ENCODE data around the gene PLXNA2.

Gene PLXNA2

DNA sequence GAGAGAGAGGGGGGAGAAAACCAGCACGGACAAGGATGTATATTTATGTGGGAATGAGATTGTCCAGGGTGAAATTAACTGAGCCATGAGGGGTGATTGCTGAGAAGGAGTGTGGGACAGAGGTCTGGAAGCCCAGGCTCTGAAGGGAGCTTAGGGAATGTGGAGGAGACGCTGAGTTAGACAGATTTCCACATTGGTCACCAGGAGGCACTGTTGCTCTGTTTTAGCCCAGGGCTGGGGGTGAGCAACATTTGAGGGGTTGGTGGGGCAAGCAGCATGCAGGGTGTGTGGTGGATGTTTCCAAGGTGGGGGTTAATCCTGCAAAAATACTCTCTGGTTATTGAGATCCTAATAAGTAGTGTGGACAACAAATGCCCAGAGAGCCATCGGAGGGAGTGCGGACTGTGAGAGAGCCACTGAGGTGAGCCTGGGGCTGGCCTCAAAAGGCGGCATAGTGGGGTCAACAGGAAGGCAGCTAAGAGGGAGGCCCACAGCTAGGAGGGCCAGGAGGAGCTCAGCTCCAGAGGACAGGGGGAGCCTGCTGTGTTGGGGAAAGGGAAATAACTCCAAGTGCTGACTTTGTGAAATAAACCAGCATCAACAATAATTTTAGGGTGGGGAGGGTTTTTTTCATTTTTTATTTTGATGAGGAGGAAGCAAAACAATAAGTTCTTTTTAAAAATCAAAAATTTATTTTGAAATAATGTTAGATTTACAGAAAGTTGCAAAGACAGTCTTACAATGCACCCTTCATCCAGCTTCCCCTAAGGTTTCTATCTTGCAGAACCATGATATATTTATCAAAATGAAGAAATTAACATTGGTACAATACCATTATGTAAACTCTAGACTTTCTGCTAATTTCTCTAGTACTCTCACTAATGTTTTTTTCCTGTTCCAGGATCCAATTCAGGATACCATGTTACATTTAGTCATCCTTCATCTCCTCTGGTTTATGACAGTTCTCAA lies 250.4 kb downstream of the PLXNA2 start:
- DNase-seq (ENCODE audit: low read depth in 2 of 2) = no peak

DNA sequence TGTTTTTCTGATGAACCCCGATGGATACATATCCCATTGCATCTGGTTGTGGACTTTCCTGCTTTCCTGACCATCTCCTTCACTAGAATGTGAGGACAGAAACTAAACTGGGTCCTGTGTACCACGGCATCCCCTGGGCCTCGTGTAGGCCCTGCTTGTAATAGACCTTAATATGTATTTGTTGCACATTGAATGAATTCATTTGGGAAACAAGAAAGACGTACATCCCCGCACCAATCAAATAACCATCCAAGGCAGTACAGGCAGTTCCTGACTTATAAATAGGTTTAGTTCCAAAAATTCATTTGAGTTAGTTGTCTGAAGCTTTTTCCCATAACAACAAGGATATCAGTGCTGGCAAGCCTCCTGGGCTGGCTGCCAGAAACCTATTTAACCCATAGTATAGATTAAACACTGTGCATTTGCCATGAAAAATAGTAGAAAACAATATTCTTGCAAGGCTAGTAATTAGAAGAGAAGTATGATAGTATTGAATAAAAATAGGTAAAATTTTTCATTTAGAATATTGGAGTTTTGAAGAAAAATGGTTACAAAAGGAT lies 251.4 kb downstream of the PLXNA2 start:
- no peak for DNase-seq (ENCODE audit: low read depth in 2 of 2)

DNA sequence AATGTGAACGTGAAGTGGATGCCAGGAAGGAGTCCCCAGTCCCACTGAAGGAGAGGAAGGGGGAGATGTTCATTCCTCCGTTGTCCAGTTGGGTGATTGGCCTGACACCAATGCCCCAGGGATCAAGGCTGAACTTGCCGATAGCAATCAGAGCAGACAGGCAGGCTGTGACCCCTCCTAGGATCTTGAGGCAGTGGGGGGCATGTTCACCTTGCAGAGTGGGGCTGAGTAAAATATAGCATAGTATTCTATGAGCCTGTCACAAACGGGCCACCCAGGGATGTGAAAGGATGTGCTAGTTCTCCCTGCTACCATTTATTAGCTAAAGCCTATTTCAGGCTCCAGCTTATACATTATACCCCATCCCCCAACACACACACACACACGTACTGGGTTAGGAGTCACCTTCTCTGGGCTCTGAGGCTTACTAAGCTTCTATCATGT lies 252.6 kb downstream of the PLXNA2 start:
- DNase-seq (ENCODE audit: low read depth in 2 of 2) = no peak

DNA sequence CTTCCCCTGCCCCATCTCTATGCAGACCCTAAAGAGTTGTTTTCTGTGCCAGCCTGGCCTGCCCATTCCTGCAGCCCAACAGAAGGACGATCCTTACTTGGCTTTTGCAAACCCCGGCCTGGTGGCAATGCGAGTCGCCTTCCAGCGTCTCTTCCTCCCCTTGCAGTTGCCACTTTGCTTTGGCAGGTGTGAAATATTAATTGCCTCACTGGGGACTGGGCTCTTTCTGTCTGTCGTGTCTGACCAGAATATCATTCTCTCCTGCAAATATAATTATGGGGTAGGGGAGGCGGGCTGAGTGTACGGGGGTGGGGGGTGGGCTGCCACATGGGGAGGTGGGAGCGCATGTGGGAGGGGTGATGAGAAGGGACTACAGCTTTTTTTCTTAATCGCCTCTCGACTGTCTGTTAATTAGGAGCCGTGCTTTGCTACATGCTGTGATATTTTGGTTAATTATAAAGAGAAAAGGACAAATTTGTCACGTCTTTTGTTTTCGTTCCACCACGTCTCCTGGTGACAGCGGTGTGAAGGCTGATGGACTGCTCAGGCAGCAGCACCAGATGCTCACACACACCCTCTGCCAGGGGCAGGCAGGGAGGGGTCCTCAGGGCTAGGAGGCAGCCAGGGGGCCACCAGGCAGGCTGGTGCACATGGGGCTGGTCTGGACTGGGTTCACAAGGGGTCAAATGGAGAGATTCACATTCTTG lies 253.2 kb downstream of the PLXNA2 start:
- no peak for DNase-seq (ENCODE audit: low read depth in 2 of 2)

DNA sequence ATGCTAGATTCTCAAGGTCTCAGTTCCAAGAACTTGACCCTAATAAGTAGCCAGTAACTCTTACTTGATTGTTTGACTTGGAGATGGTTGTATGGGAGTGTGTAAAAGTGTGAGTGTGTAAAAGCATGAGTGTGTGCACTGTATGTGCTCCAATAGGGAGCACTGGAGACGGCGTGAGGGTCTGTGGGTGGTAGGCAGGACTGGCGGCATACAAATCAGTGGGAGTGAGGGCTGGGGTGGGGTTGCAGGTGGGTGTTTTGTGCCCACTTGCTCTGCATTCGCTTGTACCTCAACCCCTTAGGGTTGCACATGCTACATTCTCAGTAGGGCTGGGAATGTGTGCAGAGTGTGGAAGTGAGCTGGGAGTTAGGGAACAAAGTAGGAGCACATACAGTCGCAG lies 253.7 kb downstream of the PLXNA2 start:
- DNase-seq (ENCODE audit: low read depth in 2 of 2) = no peak

DNA sequence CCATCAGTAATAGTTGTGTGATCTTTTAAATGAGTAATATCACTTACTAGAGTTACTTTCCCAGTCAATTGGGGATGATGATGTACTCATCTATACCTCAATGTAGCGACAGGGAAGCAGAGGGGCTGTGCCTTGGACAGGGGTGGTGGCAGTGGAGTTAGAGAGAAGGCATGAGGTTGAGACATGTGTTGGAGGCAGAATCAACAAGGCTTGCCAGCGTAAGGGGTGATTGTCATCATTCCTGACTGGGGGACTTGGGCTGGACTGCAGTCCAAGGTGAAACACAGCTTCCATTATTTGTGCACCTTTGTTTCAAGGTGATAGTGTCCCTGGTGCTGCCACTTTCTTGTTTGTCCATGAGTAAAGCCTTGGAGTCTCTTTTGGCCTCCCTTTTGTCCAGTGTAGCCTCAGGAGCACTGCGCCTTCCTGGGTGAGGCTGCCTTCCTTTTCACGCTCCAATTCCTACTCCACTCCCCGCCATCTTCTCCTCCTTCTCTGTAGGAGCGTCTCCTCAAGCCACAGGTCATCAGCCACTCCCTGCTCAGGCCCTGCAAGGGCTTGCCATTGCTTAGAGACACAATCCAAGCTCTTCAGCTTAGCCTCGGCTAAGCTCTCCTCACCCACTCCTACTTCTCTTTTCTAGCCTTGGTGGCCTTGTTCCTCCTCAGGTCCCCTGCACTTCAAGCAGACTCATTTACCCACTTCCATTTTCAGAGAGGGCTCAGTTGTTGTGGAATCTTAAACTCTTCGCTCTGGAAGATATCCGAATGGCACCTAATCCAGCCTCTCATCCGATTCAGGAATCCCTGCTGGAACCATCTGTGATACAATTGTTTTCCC lies 255.6 kb downstream of the PLXNA2 start:
- no peak for DNase-seq (ENCODE audit: low read depth in 2 of 2)

DNA sequence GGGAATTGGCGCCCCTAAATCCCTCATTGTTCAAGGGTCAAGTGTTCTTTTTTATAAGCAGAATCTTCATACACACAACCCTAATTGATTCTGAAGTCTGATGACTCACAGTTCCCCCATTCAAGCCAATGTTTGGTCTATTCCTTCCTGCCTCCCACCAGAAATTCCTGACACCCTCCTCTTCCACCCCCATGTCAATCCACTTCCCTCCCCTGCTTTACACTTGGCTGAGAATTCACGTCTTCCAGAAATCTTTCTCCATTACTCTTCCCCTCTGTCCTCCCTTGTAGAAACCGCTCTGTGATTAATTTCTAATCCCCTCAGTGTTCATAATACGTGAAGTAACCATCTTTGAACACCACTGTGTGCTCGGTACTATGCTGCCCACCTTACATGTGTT lies 257.0 kb downstream of the PLXNA2 start:
- no peak for DNase-seq (ENCODE audit: low read depth in 2 of 2)

DNA sequence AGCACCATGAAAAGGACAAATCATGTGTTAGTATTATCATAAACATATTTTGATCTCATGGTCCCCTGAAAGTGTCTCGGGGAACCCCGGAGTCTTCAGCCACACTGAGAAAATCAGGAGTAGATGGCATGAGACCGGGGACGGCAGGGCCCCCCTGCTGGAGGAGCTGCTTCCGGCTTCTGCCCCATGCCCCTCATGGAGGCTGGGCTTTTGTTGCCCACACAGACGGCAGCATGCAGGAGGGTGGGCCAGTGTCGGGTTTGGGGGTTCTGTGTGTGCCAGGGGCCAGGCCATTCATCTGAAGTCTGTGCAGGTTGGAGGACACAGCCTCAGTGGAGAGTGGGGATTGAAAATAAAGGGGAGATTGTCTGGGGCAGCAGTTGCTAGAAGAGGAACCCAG lies 258.2 kb downstream of the PLXNA2 start:
- DNase-seq (ENCODE audit: low read depth in 2 of 2) = no peak

DNA sequence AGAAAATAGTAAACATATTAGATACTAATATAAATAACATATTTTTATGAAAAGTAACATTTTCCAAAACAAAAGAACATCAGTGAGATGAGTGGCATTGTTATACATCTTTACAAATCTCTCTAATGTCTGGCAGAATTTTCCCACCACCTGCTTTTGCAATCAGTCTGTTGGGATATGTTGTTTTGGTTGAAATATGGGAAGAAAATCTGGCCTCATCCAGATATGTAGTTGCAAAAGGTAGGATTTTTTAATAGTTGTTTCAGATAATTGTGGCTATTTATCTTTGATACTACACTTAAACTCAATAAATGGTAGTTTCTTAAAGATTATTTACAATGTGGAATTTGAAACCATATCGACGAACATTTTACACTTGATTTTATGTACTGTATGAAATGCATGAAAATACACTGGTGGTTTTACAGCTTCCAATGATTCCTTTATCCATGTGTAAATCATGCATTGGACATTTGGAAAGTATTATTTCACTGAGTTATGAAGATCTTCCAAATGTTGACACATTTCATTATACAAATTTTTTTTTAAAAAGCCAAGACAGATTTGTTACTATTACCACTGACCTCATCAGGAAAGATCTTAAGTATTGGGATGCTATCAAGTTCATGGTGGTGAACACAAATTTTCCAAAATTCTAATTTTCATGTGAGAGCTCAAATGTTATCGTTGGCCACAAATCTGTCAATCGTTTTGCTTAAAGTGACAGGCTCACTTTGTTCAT lies 259.2 kb downstream of the PLXNA2 start:
- no peak for DNase-seq (ENCODE audit: low read depth in 2 of 2)

DNA sequence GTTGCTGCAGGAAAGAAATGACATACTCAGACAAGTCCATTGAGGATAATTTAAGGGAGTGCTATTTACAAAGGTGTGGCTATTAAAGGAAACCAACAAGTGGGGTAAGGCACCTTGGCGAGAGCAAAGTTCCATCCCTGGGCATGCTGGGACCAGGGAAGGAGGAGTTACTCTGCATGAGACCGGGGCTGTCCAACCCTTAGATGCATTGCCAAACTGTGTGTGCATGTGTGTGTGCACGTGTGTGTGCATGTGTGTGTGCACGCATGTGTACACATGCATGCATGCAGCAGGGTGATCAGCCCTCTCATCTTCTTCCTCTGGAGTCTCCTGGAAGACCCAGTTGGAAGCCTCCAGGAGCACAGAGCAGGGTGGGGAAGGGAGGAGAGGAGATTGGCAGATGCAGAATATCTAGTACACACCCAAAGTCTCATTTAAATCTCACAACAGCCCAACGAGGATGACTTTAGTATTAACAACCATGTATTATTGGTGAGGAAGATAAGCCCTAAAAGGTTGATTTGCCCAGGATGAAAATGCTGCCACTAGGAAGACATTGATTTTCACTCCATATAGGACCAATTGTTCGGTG lies 261.0 kb downstream of the PLXNA2 start:
- no peak for DNase-seq (ENCODE audit: low read depth in 2 of 2)

DNA sequence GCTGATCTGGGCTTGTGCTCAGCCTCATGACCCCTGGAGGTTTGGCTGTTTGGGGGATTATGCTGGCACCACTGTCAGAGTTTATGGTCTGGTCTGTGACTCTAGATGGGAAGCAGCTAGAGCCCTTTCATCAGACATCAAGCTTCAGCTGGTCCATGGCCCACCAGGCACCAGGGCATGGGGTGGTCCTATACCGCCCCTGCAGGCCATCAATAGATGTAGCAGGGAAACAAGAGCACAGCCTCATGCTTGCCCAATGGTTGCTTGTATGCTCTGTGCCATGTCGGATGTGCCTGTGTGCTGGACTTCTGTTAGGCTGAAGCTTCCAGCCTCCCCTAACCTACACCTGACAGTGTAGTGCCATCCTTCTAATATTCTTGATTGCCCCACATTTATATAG lies 262.2 kb downstream of the PLXNA2 start:
- DNase-seq (ENCODE audit: low read depth in 2 of 2) = no peak

DNA sequence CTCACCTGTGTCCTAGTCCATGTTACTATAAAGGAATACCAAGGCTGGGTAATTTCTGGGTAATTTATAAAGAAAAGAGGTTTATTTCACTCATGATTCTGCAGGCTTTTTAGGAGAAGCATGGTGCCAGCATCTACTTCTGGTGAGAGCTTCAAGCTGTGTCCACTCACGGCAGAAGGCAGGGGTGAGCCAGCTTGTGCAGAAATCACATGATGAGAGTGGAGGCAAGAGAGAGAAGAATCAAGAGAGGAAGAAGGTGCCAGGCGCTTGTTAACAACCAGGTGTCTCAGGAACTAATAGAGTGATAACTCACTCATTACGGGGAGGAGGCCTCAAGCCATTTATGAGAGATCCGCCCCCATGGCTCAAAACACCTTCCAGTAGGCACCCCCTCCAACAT lies 265.7 kb downstream of the PLXNA2 start:
- DNase-seq (ENCODE audit: low read depth in 2 of 2) = no peak

DNA sequence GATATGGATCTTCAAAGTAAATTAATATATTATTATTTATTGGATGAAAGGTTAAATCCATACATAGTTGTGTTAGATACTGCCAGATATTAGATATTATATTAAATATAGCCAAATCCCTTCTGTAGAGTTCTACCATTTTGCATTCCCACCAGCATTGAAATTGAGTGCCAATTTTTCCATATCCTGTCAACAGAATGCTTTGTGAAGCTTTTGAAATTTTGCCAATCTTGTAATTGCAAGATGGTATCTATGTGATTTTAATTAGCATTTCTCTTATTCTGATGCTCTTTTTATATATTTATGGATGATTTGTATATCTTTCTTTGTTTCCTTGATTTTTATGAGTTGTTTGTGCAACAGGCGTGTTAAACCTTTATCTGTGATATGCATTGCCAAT lies 266.3 kb downstream of the PLXNA2 start:
- no peak for DNase-seq (ENCODE audit: low read depth in 2 of 2)

DNA sequence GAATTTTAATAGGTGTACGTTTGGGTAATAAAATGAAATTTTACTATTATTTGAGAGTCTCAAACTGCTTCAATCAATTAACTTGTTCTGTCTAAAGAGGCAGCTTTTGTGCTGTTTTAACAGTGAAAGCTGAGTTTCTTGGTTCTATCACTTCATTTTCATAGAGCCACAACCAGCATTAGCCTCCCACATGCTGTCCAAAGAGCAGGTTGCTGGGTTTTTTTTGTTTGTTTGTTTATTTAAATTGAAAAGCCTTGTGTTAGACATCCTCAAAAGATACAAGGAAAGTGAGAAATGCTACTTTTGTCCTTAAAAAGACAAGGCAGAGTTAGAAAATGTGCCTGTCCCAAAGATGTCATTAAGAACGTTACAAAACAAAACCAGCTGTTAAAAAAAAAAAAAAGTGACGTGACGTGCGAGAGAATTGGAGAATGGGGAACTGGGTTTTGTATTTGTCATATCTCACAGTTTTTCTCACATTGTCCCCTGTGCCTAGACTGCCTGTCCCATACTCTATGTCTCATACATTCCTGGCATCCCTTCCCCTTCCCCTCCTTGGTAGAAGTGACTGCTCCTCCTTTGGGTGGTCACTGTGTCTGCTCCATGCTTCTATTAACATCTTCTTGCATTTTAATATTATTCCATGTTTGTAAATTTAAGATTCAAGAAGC lies 270.2 kb downstream of the PLXNA2 start:
- no peak for DNase-seq (ENCODE audit: low read depth in 2 of 2)

DNA sequence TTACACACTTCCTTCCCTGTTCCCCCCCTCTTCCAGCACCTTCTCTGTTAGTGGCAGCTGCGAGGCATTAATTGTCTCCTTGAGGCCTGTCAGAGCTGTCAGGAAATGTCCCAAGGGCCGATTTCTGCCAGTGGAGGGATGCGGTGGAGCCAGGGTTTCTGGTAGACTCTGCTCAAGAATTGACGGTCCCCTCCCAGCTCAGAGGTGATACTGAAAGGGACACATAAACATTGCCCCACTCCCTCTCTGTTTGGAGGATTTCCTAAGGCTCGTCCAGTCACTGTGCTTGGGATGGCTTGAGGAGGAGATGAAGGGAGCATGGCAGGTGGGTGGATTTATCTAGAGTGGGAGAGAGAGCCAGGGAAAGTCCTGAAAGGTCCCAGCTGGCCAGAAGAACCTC lies 271.8 kb downstream of the PLXNA2 start:
- DNase-seq (ENCODE audit: low read depth in 2 of 2) = no peak

All from stimulated activated CD8-positive, alpha-beta memory T cell treated with anti-CD3 and anti-CD28 coated beads, Interleukin-2, amount 100 ng/mL, for 48 hours (primary cell).